Kidney (tissue), 14 donors: ENCODE results near the gene KRT1. TPM values are rescaled to one million over a fixed set of nuclear protein-coding genes. Genes with fewer than 3 reads are reported as not detected.

Experiments used
- DNase-seq, 5 donors: peaks; one replicate each; pipeline ENCODE4 v3.0.0-alpha.2; 2013 to 2020
- FAIRE-seq: peaks from 2 replicates; lab custom pipeline; 2012; peaks lifted over from hg19 to GRCh38; lab: Jason Lieb, UNC
- H3K27ac ChIP-seq, 2 donors: one replicate each; pipeline ENCODE4 v1.7.0; 2013; ENCODE audit warnings: low read depth in 2 of 2, low read length in 2 of 2, inconsistent platforms in 1 of 2
- H3K27me3 ChIP-seq: one replicate; pipeline ENCODE4 v1.7.1; 2013; ENCODE audit warnings: low read length, inconsistent platforms; ENCODE audit not compliant: control insufficient read depth, insufficient read depth
- H3K36me3 ChIP-seq, 3 donors: one replicate each; pipeline versions ENCODE4 v1.7.0 to v1.7.1; 2013; ENCODE audit warnings: low read length in 3 of 3, control low read depth in 1 of 3, inconsistent platforms in 1 of 3; ENCODE audit not compliant: insufficient read depth in 3 of 3, control insufficient read depth in 2 of 3
- H3K4me1 ChIP-seq, 3 donors: one replicate each; pipeline versions ENCODE4 v1.7.0 to v1.7.1; 2013; ENCODE audit warnings: low read length in 3 of 3, inconsistent platforms in 1 of 3, low read depth in 1 of 3; ENCODE audit not compliant: control insufficient read depth in 2 of 3, insufficient read depth in 2 of 3
- H3K4me3 ChIP-seq, 3 donors: one replicate each; pipeline versions ENCODE4 v1.7.0 to v1.8.1; 2013; ENCODE audit warnings: low read length in 3 of 3, control low read depth in 1 of 3, inconsistent platforms in 1 of 3
- H3K9ac ChIP-seq, 3 donors: one replicate each; pipeline versions ENCODE4 v1.7.0 to v1.7.1; 2013; ENCODE audit warnings: low read length in 3 of 3, control low read depth in 1 of 3, inconsistent platforms in 1 of 3
- H3K9me3 ChIP-seq, 3 donors: one replicate each; pipeline versions ENCODE4 v1.7.0 to v1.7.1; 2013; ENCODE audit warnings: low read length in 3 of 3, control low read depth in 1 of 3, inconsistent platforms in 1 of 3; ENCODE audit not compliant: control insufficient read depth in 2 of 3, insufficient read depth in 1 of 3
- intact Hi-C: fragments of 100-400 bp; cut with DNase I; formaldehyde crosslinking; loops from one replicate; pipeline ENCODE4 v1.11.1; 2022
- polyA plus RNA-seq: library from polyadenylated mRNA; stranded (reverse); fragments of 350-450 nt; fragmentation: Illumina TruSeq; extraction: RNeasy Lipid Tissue Mini Kit (QIAGEN cat#74804); gene quantifications from one replicate; pipeline ENCODE4 v1.2.3, GENCODE V29; 2014; ENCODE audit warnings: low read depth, low replicate concordance; ENCODE audit not compliant: insufficient read depth
- total RNA-seq: library from RNA; stranded (reverse); fragmentation: NEBNext Ultra II Directional; extraction: Animal tissue kit (Norgen Biotek cat#: 25700); gene quantifications from one replicate; pipeline ENCODE4 v1.2.1, GENCODE V29; 2021
- TF ChIP-seq, protein P1 (sequence below): IDR thresholded peaks from 3 replicates; pipeline ENCODE4 v1.5.1; 2012; ENCODE audit warnings: mild to moderate bottlenecking, moderate library complexity, borderline replicate concordance; ENCODE audit not compliant: insufficient read depth; ENCODE audit errors: extremely low read depth
- donor health status: control.
- donor health status: control.
- donor health status: control.
- donor health status: control.
- donor health status: control.
- donor health status: DM: yes; HTN: yes; CAD: no.
- donor health status: Normal renal cell carcinoma (clear cell type).

The KRT1 gene
- total and polyA plus RNA-seq, 2 donors from 2014 or later: not detected

DNA sequence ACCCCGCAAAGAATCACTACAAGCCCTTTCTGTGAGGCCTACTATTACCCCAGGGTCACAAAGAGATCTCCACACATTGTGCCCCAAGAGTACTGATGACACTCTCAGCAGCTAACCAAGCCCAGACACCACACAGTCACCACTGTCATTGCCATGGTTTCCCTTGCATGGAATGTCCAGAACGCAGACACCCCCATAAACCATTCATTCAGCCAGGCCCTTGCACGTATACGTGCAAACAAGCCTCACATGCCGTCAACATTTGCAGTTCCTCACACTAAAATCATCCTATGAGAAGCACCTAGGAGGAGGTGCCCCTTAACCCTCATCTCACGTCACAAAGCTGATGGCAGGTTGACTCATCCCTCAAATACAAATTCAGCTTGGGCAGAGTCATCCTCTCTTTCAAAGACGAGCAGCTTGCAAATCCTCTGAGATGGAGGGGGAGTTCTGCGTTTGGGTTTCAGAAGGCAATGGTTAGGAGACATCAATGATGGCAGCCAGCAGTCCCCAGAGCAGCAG lies 40.2 kb upstream of the KRT1 start:
- DNase-seq: no peak
- FAIRE-seq: no peak
- no peaks in the 10 kb centered on the region for H3K36me3 ChIP-seq

GRCh38 chr12:52716061-52716460 lies 35.9 kb upstream of the KRT1 start:
- Histone ChIP-seq H3K4me3 (no peak overlapping the region), H3K27me3 (peaks cover 14% of the 10 kb centered on the region), H3K9ac (no peak overlapping the region), H3K36me3 (no peaks in the 10 kb centered on the region), H3K4me1 (no peaks in the 10 kb centered on the region), H3K27ac (no peak overlapping the region), H3K9me3 (no peaks in the 10 kb centered on the region)
- TF ChIP-seq, protein P1, sequence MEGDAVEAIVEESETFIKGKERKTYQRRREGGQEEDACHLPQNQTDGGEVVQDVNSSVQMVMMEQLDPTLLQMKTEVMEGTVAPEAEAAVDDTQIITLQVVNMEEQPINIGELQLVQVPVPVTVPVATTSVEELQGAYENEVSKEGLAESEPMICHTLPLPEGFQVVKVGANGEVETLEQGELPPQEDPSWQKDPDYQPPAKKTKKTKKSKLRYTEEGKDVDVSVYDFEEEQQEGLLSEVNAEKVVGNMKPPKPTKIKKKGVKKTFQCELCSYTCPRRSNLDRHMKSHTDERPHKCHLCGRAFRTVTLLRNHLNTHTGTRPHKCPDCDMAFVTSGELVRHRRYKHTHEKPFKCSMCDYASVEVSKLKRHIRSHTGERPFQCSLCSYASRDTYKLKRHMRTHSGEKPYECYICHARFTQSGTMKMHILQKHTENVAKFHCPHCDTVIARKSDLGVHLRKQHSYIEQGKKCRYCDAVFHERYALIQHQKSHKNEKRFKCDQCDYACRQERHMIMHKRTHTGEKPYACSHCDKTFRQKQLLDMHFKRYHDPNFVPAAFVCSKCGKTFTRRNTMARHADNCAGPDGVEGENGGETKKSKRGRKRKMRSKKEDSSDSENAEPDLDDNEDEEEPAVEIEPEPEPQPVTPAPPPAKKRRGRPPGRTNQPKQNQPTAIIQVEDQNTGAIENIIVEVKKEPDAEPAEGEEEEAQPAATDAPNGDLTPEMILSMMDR: no peak
- no peak for DNase-seq
- intact Hi-C loops: no loop called here
- FAIRE-seq: no peak

More for the DNA sequence above, 40.2 kb upstream of the KRT1 start:
- H3K4me1 ChIP-seq: no peaks in the 10 kb centered on the region
- no peaks in the 10 kb centered on the region for H3K27me3 ChIP-seq
- intact Hi-C loops: no loop called here
- H3K9ac ChIP-seq: no peak overlapping the region
- H3K9me3 ChIP-seq: no peaks in the 10 kb centered on the region
- TF ChIP-seq, protein P1: no peak
- no peak overlapping the region for H3K27ac ChIP-seq
- H3K4me3 ChIP-seq: no peak overlapping the region

- intact Hi-C loops: no loop called here
- TF ChIP-seq, protein P1: no peak
- FAIRE-seq: no peak
Measured at GRCh38 chr12:52715416-52715815, 35.2 kb upstream of the KRT1 start.

GRCh38 chr12:52714887-52715281 lies 34.7 kb upstream of the KRT1 start:
- H3K4me3 ChIP-seq: no peak overlapping the region
- intact Hi-C loops: no loop called here
- H3K27me3 ChIP-seq: peaks cover 14% of the 10 kb centered on the region
- no peak overlapping the region for H3K27ac ChIP-seq
- TF ChIP-seq, protein P1: no peak
- no peaks in the 10 kb centered on the region for H3K9me3 ChIP-seq
- H3K36me3 ChIP-seq: no peaks in the 10 kb centered on the region
- DNase-seq (no peak), FAIRE-seq (no peak)
- H3K4me1 ChIP-seq: no peaks in the 10 kb centered on the region
- no peak overlapping the region for H3K9ac ChIP-seq

More at GRCh38 chr12:52715416-52715815, 35.2 kb upstream of the KRT1 start:
- peak in 2 of 5 donors; percentile 13 to 17 for DNase-seq
- H3K9ac ChIP-seq: no peak overlapping the region
- H3K4me1 ChIP-seq: no peaks in the 10 kb centered on the region
- no peak overlapping the region for H3K4me3 ChIP-seq
- H3K36me3 ChIP-seq: no peaks in the 10 kb centered on the region
- H3K9me3 ChIP-seq: no peaks in the 10 kb centered on the region
- H3K27ac ChIP-seq: no peak overlapping the region
- H3K27me3 ChIP-seq: peaks cover 14% of the 10 kb centered on the region
